Activated naive CD4-positive, alpha-beta T cell treated with Interleukin-2 at 50 U/mL for 16 hours (primary cell): Measurements from ENCODE around the gene CRHR1.
"Not testable (repeated sequence)": the region's sequence is repeated elsewhere in the genome, so short reads cannot be mapped to it uniquely, and the experiment has no call there.

Experiments
- DNase-seq: peaks from one replicate; pipeline ENCODE4 v3.0.0-alpha.2; 2020

Gene CRHR1

DNA sequence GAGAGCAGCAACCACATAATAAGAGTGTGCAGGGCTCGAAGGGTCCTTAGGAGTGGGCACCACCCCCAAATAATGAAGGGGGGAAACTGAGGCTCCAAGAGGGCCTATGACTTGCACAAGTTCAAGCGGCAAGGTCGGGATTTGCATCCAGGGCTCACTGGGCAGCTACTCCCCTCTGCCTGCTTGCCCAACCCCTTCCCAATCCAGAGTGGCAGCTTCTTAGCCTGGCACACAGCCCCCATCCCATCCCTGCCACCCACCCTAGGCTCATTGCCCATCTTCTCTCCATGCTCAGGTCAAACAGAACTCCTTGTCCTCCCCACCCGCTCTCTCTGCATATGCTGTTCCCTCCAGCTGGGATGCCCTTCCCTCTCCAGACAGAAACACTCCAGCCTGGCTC lies 63.0 kb downstream of the CRHR1 start:
- DNase-seq: no peak

DNA sequence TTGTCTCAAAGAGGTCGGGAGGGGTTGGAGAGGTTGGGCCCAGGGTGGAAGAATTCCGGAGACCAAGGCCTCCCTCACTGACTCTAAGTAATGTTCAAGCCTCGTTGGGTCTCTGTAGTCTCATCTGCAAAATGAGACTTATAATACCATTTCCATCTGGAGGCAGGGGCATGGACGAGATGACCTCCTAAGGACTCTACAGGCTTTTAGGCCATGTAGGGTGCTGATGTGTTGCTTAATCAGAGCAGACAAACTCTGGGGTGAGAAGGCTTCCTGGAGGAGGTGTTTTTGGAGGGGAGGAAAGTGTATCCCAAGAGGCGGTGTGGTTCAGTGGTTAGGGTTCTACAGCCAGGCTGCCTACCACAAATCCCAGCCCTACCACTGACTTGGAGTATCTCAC lies 63.6 kb downstream of the CRHR1 start:
- no peak for DNase-seq

- DNase-seq: no peak
Measured at GRCh38 chr17:45848405-45848804, 64.3 kb downstream of the CRHR1 start.

GRCh38 chr17:45848868-45849535 lies 64.9 kb downstream of the CRHR1 start:
- DNase-seq: no peak

- DNase-seq: no peak
Measured at GRCh38 chr17:45849536-45849990, 65.4 kb downstream of the CRHR1 start.

DNA sequence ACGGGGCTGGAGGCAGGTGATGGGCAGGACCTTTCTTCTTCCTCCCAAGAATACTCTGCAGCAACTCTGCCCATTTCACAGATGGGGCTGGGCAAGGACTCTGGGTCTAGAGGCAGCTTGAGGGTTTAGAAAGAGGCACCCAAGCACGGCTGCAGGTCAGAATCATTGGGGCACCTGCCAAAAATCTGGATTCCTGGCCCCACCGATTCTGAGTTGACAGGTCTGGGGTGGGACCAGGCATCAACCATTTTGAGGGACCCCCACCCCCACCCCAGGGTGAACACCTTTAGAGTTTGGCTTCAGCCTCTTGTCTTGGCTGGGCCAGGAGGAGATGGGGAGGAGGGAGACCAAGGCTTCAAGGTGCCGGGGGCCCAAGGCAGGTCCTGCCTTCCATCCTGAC lies 65.9 kb downstream of the CRHR1 start:
- no peak for DNase-seq

GRCh38 chr17:45850468-45850867 lies 66.3 kb downstream of the CRHR1 start:
- DNase-seq: no peak

DNA sequence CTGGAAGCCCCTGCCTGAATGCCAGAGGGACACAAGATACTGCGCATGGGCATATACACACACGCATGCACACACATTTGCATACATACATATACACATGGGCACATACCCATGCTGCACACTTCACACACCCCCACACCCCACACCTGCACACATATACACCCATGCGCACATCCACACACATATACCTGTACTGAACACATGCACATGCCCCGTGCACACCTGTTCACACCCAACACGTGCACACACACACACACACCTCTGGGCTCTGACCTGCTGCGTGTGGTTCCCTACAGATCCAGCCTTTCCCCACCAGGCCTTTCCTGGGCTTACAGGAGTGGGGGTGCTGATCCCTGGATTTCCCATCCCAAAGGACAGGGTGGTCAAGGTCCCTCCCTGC lies 66.9 kb downstream of the CRHR1 start:
- DNase-seq: no peak

- no peak for DNase-seq
Measured at GRCh38 chr17:45851464-45851863, 67.3 kb downstream of the CRHR1 start.

DNA sequence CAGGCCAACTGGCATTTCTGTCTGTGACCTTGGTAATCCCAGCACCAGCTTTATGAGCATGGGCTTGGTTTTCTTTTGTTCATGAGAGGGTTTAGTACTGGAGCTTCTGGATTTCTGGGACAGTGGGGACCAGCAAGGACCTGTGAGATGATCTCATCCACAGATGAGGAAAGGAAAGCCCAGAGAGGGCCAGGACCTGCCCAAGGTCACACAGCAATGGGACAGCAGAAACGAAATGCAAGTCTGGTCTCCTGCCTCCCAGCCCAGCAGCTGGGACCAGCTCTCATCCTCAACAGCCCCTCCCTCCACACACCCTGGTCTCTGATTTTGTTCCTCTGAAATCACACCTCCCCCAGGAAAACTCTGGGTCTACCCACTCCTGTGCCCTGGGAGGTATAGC lies 67.8 kb downstream of the CRHR1 start:
- no peak for DNase-seq

DNA sequence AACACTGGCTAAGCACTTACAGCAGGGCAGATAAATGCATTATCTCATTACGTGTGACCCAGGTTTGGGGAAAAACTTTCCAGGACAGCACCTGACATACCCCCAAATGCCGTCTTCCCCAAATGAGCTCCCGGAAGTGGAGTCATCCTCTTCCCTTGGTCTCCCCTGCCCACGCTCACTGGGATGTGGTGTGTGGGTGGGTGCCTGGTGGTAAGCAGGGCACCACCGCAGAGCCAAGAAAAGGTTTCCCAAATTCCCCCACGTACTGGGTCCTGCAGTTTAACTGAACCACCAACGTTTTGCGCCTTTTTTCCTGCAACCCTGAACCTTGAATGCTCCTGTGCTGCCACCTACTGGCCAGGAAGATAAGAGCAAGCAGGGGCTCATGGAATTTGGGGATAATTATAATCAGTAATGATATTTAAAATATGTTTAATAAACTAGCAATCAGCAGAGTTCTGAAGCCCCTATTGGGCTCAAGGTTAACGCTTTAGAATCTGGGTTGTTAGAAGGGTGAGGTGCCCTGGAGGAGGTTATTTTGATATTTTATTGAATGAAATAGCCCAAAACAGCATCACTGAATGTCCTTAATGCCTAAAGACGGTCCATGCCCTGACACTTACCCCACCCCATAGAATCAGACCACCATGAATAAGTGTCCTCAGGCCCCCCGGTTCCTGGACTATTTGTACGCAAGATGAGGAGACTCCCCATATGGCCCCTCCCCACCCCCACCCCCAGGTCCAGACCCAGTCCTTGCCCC lies 68.6 kb downstream of the CRHR1 start:
- peak; percentile 65 for DNase-seq

DNA sequence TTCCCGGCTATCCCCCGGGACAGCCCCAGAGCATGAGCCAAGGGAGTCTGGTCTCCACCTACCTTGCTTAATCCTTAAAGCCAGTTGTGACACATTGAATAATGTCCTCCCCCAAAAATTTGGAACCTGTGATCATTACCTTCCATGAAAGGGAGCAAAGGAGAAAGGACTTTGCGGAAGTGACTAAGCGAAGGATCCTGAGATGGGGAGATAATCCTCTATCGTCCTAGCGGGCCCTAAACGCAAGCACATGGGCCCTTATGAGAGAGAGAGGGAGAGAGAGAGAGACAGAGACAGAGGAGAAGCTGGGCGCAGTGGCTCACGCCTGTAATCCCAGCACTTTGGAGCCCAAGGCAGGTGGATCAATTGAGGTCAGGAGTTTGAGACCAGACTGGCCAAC lies 70.1 kb downstream of the CRHR1 start:
- DNase-seq: no peak

DNA sequence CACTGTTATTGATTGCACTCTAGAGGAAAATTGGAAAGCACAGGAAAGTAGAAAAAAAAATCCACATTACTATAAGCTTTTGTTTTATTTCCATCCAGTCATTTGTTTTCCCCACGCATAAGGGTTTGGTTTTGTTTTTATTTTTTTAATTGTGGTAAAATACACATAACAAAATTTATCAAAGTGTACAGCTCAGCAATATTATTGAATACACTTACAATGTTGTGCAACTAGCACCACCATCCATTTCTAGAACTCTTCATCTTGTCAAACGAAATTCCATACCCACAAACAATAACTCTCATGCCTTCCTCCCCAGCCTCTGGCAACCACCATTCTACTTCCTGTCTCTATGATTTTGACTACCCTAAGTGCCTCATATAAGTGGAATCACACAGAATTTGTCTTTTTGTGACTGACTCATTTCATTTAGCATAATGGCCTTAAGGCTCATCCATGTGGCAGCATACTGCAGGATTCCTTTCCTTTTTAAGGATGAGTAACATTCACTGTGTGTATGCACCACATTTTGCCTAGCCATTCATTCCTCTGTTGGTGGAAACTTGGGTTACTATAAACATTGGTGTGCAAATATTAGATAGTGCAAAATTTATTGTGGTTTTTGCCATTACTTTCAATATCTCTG lies 71.7 kb downstream of the CRHR1 start:
- DNase-seq: no peak

DNA sequence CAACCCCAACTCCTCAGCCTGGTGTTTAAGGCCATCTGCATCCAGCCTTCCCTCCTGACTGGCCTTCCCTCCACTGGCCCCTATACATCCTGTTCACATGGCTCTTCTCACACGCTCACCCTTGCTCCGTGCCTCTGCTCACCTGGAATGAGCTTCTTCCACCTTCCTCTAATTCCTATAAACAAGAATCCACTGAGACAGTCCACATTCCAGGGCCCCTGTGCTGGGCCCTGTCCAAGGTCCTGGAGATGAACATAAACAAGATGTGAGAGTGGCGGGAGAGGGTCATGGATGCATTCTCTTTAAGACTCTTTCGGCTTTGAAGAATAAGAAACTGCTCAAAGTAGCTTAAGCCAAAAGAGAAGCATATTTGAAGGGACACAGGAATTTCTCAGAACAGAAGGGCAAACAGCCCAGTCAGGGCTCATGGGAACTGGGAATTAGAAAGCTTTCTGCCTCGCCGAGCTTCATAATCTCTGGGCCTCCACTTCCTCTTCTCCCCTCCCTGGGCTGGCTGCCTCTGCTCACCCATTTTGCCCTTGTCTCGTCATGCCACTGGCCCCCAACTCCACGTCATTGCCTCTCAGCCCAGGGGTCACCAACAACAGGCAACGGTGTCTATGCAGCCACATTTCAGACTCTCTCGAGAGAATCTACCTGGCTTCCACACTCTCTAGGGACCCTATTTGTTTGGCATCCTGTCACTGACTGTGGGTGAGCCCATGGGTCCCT lies 74.0 kb downstream of the CRHR1 start:
- DNase-seq: no peak

DNA sequence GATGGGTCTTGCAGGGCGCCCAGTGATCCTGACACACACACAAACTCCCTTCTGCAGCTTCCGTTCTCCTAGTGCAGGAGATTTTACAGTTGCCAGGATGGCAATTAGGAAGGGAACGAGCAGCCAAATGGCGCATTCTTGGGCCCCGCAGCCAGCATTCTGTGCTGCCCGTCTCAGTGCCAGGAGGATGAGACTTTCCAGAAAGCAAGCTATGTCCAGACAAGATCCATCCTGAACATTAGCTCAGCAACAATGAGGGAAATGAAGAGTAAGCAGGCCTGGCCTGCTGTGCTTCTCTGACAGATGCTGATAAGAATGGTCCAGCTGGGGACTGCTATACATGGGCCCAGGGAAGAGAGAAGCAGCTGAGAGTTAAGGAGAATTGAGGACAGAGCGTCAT lies 77.0 kb downstream of the CRHR1 start:
- no peak for DNase-seq

DNA sequence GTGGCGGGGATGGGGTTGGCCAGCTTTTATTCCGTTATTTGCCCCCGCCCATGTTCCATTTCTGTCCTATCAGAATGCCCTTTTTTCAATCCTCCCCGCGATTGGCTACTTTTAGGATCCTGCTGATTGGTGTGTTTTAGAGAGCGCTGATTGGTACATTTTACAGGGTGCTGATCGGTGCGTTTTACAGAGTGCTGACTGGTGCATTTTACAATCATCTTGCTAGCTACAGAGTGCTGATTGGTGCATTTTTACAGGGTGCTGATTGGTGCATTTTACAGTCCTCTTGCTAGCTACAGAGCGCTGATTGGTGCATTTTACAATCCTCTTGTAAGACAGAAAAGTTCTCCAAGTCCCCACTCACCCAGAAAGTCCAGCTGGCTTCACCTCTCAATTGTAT lies 78.0 kb downstream of the CRHR1 start:
- DNase-seq: not testable (repeated sequence)

GRCh38 chr17:45863857-45864654 lies 79.9 kb downstream of the CRHR1 start:
- no peak for DNase-seq

- DNase-seq: no peak
Measured at GRCh38 chr17:45867171-45867570, 83.1 kb downstream of the CRHR1 start.

DNA sequence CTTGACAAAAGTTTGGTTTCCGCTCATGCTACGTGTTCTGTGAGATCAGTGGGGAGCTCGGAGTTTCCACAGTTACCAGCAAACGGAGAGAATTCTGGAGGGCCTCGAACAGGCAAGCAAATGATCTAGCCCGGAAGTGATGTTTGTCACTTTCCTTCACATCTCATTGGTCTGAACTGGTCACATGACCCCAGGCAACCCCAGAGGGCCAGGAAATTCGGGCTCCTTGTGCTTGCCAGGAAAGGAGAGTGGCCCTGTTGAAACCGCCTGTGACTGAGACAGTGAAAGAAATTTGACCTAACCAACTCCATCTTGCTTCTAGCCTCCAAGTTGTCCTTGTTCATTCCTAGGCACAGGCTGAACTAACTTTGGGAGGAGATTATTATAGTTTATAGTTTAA lies 83.6 kb downstream of the CRHR1 start:
- DNase-seq: no peak

DNA sequence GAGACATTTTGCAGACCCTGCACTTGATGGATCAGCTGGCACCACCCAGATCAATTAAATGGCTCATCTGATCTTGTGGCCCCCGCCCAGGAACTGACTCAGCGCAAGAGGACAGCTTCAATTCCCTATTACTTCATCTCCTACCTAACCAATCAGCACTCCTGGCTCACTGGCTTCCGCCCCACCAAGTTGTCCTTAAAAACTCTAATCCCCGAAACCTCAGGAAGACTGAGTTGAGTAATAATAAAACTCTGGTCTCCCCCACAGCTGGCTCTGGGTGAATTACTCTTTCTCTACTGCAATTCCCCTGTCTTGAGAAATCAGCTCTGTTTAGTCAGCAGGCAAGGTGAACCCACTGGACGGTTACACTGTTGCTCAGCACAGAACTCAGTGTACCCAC lies 84.2 kb downstream of the CRHR1 start:
- DNase-seq: no peak

GRCh38 chr17:45869676-45870341 lies 85.7 kb downstream of the CRHR1 start:
- no peak for DNase-seq
